ENCODE measurements around the gene EYA4. TPM values are rescaled to one million over a fixed set of nuclear protein-coding genes. Genes with fewer than 3 reads are reported as not detected.

EYA4 gene
- total and polyA plus RNA-seq, 2 of the 4 experiments (the other 2 are of a cell fraction): 5.7 to 11.1 TPM

- no peak overlapping the region for H3K23ac ChIP-seq (ENCODE audit: low read depth, low read length)
- dilution Hi-C loops (cut with HindIII; ENCODE audit: low sequenced_read_pairs, unreplicated experiment): no loop called here
These were observed 135.6 kb downstream of the EYA4 start for GRCh38 chr6:133376743-133377142.

More at GRCh38 chr6:133376743-133377142, 135.6 kb downstream of the EYA4 start:
- ChIA-PET CTCF (no interaction called here), POLR2A (ENCODE audit: unreplicated experiment) (no interaction called here)
- H2AK9ac ChIP-seq (replicated peaks; ENCODE audit: low read depth, low read length, poor library complexity): no peak overlapping the region
- H3K4me1 ChIP-seq (ENCODE audit: control insufficient read depth, insufficient read depth, low read length): peaks cover 4% of the 10 kb centered on the region
- H2AFZ ChIP-seq (replicated peaks; ENCODE audit: low read length, poor library complexity): no peak overlapping the region
- no peak overlapping the region for H3K4me3 ChIP-seq (ENCODE audit: insufficient read depth, low read depth, low read length)
- intact Hi-C loops (cut with micrococcal nuclease) (no loop called here), in situ Hi-C loops (cut with MboI; ENCODE audit: low sequenced_read_pairs) (no loop called here)
- peaks cover 0 to 3% of the 10 kb centered on the region in 2 experiments; a peak in 1 of 4 replicates for H3K79me1 ChIP-seq (ENCODE audit: low read depth in 1 of 2, low read length in 2 of 2)
- ATAC-seq (ENCODE audit: low read depth) (no peak), DNase-seq (no peak)
- no peak overlapping the region for H2AK5ac ChIP-seq (ENCODE audit: low read depth, low read length)
- H3K9ac ChIP-seq (ENCODE audit: low read depth, low read length): no peak overlapping the region
- no peak overlapping the region for H3K27ac ChIP-seq (ENCODE audit: insufficient read depth, low read length)
- no peaks in the 10 kb centered on the region for H3K9me3 ChIP-seq (ENCODE audit: control insufficient read depth, insufficient read depth, low read length)
- H2BK20ac ChIP-seq (ENCODE audit: low read depth, low read length): no peak overlapping the region
- no peak overlapping the region for H4K91ac ChIP-seq (ENCODE audit: insufficient read depth, low read depth, low read length)
- H2BK5ac ChIP-seq (ENCODE audit: low read depth, low read length, poor library complexity, severe bottlenecking): no peak overlapping the region
- no peak overlapping the region for H4K5ac ChIP-seq (ENCODE audit: low read depth, low read length)
- no peak overlapping the region for H3K4ac ChIP-seq (ENCODE audit: low read depth, low read length)
- H3K36me3 ChIP-seq (ENCODE audit: control insufficient read depth, insufficient read depth, low read length): no peaks in the 10 kb centered on the region
- WGBS, 2 experiments (ENCODE audit: extremely low coverage in 2 of 2, insufficient read length in 1 of 2): no CpG with 5 or more reads among the region's 1 CpG
- H2BK120ac ChIP-seq (ENCODE audit: low read depth, low read length): no peak overlapping the region
- TF ChIP-seq SMC3 (IDR thresholded peaks at IDR 0.05; ENCODE audit: low read depth, low read length): no peak
- TF ChIP-seq CEBPB (IDR thresholded peaks at IDR 0.05; ENCODE audit: low read depth, low read length): peak; percentile 61
- TF ChIP-seq USF2 (IDR thresholded peaks at IDR 0.05; ENCODE audit: low read depth, low read length): no peak
- TF ChIP-seq CTCF (conservative IDR thresholded peaks at IDR 0.05; ENCODE audit: low read depth, low read length): no peak
- no peak for TF ChIP-seq MAFK (IDR thresholded peaks at IDR 0.05; ENCODE audit: low read depth, low read length)
- no peak for TF ChIP-seq POLR2A (IDR thresholded peaks at IDR 0.05; ENCODE audit: low read depth, low read length)
- no peak for TF ChIP-seq MAZ (IDR thresholded peaks at IDR 0.05; ENCODE audit: borderline replicate concordance, low read depth, low read length)
- H3K9me1 ChIP-seq (ENCODE audit: insufficient read depth, low read length): no peaks in the 10 kb centered on the region
- no peaks in the 10 kb centered on the region; the same call in 1 of the 2 replicates for H4K20me1 ChIP-seq (ENCODE audit: insufficient read depth, low read length)
- no peak overlapping the region for H3K18ac ChIP-seq (ENCODE audit: low read depth, low read length)
- no peaks in the 10 kb centered on the region for H3K27me3 ChIP-seq (ENCODE audit: control insufficient read depth, insufficient read depth, low read length)
- no peak overlapping the region for H3K14ac ChIP-seq (replicated peaks; ENCODE audit: low read depth, low read length)
- H3K4me2 ChIP-seq (ENCODE audit: low read depth, low read length): no peak overlapping the region
- no TSS peak for BruUV-seq (replicated peaks)
- no peak overlapping the region for H2BK15ac ChIP-seq (ENCODE audit: low read depth, low read length)
- no peak overlapping the region for H3K56ac ChIP-seq (ENCODE audit: extremely low read depth, insufficient read depth, low read length)
- no peak overlapping the region for H4K8ac ChIP-seq (ENCODE audit: low read depth in 2 of 2, low read length in 2 of 2)

All from IMR-90 (cell line).